Neutrophil (primary cell): Measurements from ENCODE around the gene PPP1R2.

Experiments
- H3K27ac ChIP-seq: fragments of 200-600 bp; sonication (generic); 2 replicates; pipeline ENCODE4 v1.5.1; 2016; ENCODE audit warnings: mild to moderate bottlenecking, moderate library complexity
- H3K27me3 ChIP-seq: fragments of 200-600 bp; sonication (generic); 2 replicates; pipeline ENCODE4 v1.6.0; 2016; ENCODE audit warnings: mild to moderate bottlenecking
- H3K36me3 ChIP-seq: fragments of 200-600 bp; sonication (generic); 2 replicates; pipeline ENCODE4 v1.5.1; 2017
- H3K4me1 ChIP-seq, 2 experiments: fragments of 200-600 bp in 1 of 2; sonication (generic) in 1 of 2; 1 replicate in 1 of 2; 2 replicates in 1 of 2; pipeline versions ENCODE4 v1.5.1 to v1.6.1; 2013 to 2016; ENCODE audit warnings: low read depth in 1 of 2, low read length in 1 of 2, mild to moderate bottlenecking in 1 of 2, moderate library complexity in 1 of 2; ENCODE audit not compliant: control insufficient read depth in 1 of 2, insufficient read depth in 1 of 2
- H3K4me3 ChIP-seq, 2 experiments: fragments of 200-600 bp in 1 of 2; sonication (generic) in 1 of 2; 1 replicate in 1 of 2; 2 replicates in 1 of 2; pipeline ENCODE4 v1.5.1; 2013 to 2016; ENCODE audit warnings: low read depth in 1 of 2, low read length in 1 of 2, mild to moderate bottlenecking in 1 of 2, moderate library complexity in 1 of 2
- H3K9me3 ChIP-seq: fragments of 200-600 bp; sonication (generic); 2 replicates; pipeline ENCODE4 v1.5.1; 2016
- TF ChIP-seq, protein P1 (sequence below): fragments of 200-600 bp; sonication (generic); IDR thresholded peaks from 2 replicates; pipeline ENCODE4 v1.5.1; 2016; ENCODE audit warnings: antibody characterized with exemption

PPP1R2 gene

DNA sequence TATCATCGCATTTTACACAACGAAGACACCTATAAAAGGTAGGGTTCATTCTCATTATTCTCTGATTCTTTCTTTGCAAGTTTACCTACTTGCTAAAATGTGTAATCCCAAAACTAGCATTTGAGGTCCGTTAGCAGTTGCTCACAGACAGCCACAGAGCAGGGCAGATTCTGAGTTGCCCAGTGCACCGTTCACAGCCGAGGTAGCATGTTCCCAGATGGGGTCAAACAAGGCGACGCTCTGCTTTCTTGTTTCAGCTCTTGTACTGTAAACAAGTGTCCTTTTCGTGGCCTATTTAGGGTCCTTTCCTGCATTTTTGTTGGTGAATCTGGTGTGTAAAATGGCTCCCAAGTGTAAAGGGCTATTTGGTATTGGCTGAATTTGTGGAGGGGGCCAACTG, 3.1 kb downstream of the PPP1R2 start:
- H3K4me1 ChIP-seq = peaks cover 37 to 53% of the 10 kb centered on the region in 2 experiments
- H3K27ac ChIP-seq = no peak overlapping the region
- no peak overlapping the region for H3K4me3 ChIP-seq

DNA sequence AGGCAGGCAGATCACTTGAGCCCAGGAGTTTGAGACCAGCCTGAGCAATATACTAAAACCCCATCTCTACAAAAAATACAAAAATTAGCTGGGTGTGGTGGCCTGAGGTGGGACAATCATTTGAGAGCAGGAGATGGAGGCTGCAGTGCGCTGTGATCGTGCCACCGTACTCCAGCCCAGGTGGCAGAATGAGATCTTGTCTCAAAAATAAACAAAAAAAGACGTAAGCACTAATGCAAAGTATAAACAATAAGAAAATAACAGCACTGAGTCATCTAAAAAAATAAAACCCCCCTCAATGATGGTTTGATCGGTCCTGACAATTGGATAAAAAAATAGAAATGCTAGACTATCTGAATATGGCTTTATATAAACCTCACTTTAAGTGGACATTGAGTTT, 3.6 kb downstream of the PPP1R2 start:
- Histone ChIP-seq H3K27ac (no peak overlapping the region), H3K9me3 (no peaks in the 10 kb centered on the region), H3K4me1 (peaks cover 43 to 58% of the 10 kb centered on the region in 2 experiments), H3K27me3 (peaks cover 10% of the 10 kb centered on the region), H3K36me3 (no peaks in the 10 kb centered on the region), H3K4me3 (no peak overlapping the region)
- TF ChIP-seq, protein P1, sequence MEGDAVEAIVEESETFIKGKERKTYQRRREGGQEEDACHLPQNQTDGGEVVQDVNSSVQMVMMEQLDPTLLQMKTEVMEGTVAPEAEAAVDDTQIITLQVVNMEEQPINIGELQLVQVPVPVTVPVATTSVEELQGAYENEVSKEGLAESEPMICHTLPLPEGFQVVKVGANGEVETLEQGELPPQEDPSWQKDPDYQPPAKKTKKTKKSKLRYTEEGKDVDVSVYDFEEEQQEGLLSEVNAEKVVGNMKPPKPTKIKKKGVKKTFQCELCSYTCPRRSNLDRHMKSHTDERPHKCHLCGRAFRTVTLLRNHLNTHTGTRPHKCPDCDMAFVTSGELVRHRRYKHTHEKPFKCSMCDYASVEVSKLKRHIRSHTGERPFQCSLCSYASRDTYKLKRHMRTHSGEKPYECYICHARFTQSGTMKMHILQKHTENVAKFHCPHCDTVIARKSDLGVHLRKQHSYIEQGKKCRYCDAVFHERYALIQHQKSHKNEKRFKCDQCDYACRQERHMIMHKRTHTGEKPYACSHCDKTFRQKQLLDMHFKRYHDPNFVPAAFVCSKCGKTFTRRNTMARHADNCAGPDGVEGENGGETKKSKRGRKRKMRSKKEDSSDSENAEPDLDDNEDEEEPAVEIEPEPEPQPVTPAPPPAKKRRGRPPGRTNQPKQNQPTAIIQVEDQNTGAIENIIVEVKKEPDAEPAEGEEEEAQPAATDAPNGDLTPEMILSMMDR = no peak

More for the DNA sequence above, 3.1 kb downstream of the PPP1R2 start:
- TF ChIP-seq, protein P1 = no peak
- H3K9me3 ChIP-seq = no peaks in the 10 kb centered on the region
- H3K27me3 ChIP-seq = peaks cover 16% of the 10 kb centered on the region
- H3K36me3 ChIP-seq = no peaks in the 10 kb centered on the region

DNA sequence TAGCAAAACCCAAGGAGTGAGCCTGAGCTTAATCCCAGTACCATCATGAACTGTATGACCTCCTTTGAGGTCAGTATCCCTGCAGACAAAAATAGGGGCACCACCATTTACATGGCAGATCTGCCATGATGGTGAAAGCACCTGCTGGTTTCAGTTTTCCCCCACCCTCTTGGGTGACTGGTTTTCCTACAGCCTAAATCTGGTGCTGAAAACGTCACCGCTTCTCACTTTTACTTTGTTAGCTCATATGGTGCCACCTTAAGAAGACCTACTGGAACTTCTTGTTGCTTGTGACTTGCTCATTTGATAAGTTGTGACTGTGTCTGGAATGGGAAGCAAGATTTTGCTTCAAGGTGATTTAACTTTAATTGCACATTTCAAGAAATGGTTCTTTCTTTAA, 5.1 kb downstream of the PPP1R2 start:
- H3K4me3 ChIP-seq = no peak overlapping the region
- H3K4me1 ChIP-seq = peaks cover 37 to 52% of the 10 kb centered on the region in 2 experiments
- H3K9me3 ChIP-seq = no peaks in the 10 kb centered on the region
- H3K27ac ChIP-seq = no peak overlapping the region
- no peaks in the 10 kb centered on the region for H3K36me3 ChIP-seq
- TF ChIP-seq, protein P1 = no peak
- no peaks in the 10 kb centered on the region for H3K27me3 ChIP-seq

DNA sequence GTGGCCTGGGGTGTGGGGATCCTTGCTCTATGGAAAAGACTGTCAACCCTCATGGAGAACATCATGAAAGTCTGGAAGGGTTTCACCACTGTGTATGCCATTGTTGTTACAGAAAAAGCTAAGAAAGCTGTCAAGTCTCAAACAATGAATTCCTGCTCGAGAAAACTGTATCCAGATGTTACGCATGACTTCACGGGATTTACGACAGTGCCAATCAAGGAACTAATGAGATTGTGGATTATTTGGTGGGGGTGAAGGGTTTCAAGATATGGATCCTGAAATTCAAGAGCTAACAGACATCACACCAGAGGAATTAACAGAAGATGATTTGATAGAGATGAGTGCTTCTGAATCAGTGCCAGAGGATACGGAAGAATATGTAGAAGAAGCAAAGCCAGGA, 7.8 kb downstream of the PPP1R2 start:
- Histone ChIP-seq H3K9me3 (no peaks in the 10 kb centered on the region), H3K27ac (no peak overlapping the region), H3K4me3 (no peak overlapping the region), H3K27me3 (no peaks in the 10 kb centered on the region), H3K36me3 (no peaks in the 10 kb centered on the region), H3K4me1 (peaks cover 14 to 34% of the 10 kb centered on the region in 2 experiments)
- TF ChIP-seq, protein P1 = no peak

DNA sequence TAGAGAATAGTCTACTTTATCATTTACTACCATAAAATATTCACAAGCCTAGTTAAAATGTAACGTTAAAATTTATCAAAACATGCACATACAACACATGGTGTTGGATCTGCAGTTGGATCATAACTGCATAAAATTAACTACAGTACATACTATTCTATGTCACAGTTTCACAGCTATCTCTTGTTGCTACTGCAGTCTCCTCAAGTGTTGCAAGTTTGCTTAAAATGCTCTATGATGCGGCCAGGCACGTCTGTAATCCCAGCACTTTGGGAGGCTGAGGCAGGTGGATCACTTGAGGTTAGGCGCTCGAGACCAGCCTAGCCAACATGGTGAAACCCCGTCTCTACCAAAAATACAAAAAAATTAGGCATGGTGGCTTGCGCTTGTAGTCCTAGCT, 10.3 kb downstream of the PPP1R2 start:
- TF ChIP-seq, protein P1 = no peak
- H3K4me3 ChIP-seq = no peak overlapping the region
- no peaks in the 10 kb centered on the region for H3K9me3 ChIP-seq
- H3K4me1 ChIP-seq = peaks cover 22 to 25% of the 10 kb centered on the region in 2 experiments
- H3K27ac ChIP-seq = no peak overlapping the region
- peaks cover 3% of the 10 kb centered on the region for H3K36me3 ChIP-seq
- H3K27me3 ChIP-seq = no peaks in the 10 kb centered on the region

DNA sequence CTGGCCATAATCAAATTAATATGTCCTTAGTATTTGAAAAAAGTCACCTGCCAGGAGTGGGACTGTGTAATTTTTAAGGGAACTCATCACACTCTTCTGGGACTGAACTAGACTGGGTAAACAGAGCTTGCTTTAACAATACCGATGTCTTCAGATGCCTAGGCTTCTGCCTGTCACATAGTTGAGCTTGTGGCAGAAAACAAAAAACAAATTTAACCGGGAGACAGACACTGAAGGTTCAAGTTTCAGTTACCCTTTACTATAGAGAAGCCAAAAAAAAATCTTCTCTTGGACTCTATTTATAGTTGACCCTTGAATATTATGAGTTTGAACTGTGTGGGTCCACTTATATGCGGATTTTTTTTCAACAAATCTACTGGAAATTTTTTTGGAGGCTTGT, 10.8 kb downstream of the PPP1R2 start:
- Histone ChIP-seq H3K4me3 (no peak overlapping the region), H3K4me1 (peaks cover 22 to 24% of the 10 kb centered on the region in 2 experiments), H3K9me3 (no peaks in the 10 kb centered on the region), H3K36me3 (peaks cover 6% of the 10 kb centered on the region), H3K27me3 (no peaks in the 10 kb centered on the region), H3K27ac (no peak overlapping the region)
- TF ChIP-seq, protein P1 = no peak
